ENCODE data around the gene ATP6V1B1.

- TF ChIP-seq POLR2A (IDR thresholded peaks at IDR 0.05) (no peak), CTCF (IDR thresholded peaks at IDR 0.05) (no peak)
Measured at GRCh38 chr2:70916291-70916690, 19.4 kb upstream of the ATP6V1B1 start.
